Measurements from ENCODE around the gene SORBS1.

SORBS1 gene

DNA sequence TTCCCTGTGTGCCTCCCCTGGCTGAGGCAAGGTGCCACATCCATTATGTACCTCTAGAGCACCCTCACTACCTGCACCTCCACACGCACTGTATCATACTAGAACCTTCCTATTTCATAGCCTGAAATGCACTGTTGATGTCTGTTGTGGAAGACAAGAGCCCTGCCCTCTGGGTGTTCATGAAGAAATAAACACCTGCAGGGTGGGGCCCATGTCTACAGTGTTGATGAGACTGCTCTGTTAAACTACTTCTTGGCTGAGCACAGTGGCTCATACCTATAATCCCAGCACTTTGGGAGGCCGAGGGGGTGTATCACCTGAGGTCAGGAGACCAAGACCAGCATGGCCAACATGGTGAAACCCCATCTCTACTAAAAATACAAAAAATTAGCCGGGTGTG is 14.0 kb downstream of the SORBS1 start:
- ATAC-seq = no peak
- TF ChIP-seq, protein P1, sequence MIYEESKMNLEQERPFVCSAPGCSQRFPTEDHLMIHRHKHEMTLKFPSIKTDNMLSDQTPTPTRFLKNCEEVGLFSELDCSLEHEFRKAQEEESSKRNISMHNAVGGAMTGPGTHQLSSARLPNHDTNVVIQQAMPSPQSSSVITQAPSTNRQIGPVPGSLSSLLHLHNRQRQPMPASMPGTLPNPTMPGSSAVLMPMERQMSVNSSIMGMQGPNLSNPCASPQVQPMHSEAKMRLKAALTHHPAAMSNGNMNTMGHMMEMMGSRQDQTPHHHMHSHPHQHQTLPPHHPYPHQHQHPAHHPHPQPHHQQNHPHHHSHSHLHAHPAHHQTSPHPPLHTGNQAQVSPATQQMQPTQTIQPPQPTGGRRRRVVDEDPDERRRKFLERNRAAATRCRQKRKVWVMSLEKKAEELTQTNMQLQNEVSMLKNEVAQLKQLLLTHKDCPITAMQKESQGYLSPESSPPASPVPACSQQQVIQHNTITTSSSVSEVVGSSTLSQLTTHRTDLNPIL (CRISPR knock-in tag; IDR thresholded peaks at IDR 0.05; ENCODE audit: low read depth) = no peak
- TF ChIP-seq, protein P2, sequence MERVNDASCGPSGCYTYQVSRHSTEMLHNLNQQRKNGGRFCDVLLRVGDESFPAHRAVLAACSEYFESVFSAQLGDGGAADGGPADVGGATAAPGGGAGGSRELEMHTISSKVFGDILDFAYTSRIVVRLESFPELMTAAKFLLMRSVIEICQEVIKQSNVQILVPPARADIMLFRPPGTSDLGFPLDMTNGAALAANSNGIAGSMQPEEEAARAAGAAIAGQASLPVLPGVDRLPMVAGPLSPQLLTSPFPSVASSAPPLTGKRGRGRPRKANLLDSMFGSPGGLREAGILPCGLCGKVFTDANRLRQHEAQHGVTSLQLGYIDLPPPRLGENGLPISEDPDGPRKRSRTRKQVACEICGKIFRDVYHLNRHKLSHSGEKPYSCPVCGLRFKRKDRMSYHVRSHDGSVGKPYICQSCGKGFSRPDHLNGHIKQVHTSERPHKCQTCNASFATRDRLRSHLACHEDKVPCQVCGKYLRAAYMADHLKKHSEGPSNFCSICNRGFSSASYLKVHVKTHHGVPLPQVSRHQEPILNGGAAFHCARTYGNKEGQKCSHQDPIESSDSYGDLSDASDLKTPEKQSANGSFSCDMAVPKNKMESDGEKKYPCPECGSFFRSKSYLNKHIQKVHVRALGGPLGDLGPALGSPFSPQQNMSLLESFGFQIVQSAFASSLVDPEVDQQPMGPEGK (CRISPR knock-in tag; IDR thresholded peaks at IDR 0.05; ENCODE audit: borderline replicate concordance) = no peak
- TF ChIP-seq ZC3H10 (CRISPR knock-in tag; IDR thresholded peaks at IDR 0.05) (no peak), TCF4 (CRISPR knock-in tag; IDR thresholded peaks at IDR 0.05; ENCODE audit: borderline replicate concordance) (no peak), TOX (CRISPR knock-in tag; IDR thresholded peaks at IDR 0.05; ENCODE audit: borderline replicate concordance) (no peak), ISL1 (CRISPR knock-in tag; IDR thresholded peaks at IDR 0.05) (no peak), ESRRG (CRISPR knock-in tag; IDR thresholded peaks at IDR 0.05) (no peak), ZNF8 (CRISPR knock-in tag; IDR thresholded peaks at IDR 0.05) (no peak), ZNF70 (CRISPR knock-in tag; IDR thresholded peaks at IDR 0.05) (no peak), ARNTL (CRISPR knock-in tag; IDR thresholded peaks at IDR 0.05; ENCODE audit: borderline replicate concordance, low read depth) (no peak), PPARA (CRISPR knock-in tag; IDR thresholded peaks at IDR 0.05; ENCODE audit: borderline replicate concordance) (no peak), ZFP30 (CRISPR knock-in tag; IDR thresholded peaks at IDR 0.05) (no peak)

DNA sequence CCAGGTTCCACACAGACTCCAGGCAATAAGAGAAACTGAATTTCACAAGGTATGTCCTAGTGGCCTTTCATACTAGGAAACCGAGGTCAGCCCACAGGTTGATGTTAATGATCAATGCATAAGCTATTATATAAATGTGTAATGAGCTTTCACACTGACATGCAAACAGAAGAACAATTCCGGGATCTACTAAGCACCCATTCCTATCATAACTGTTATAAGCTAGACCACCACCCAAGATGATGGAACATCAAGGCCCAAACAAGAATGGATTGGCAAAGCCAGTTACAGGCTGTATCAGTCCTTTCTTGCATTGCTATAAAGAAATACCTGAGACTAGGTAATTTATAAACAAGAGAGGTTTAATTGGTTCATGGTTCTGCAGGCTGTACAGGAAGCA is 15.2 kb downstream of the SORBS1 start:
- TF ChIP-seq TCF4 (CRISPR knock-in tag; IDR thresholded peaks at IDR 0.05; ENCODE audit: borderline replicate concordance) (no peak), ZC3H10 (CRISPR knock-in tag; IDR thresholded peaks at IDR 0.05) (no peak), ZFP3 (CRISPR knock-in tag; IDR thresholded peaks at IDR 0.05) (no peak), ZFP30 (CRISPR knock-in tag; IDR thresholded peaks at IDR 0.05) (no peak), TOX (CRISPR knock-in tag; IDR thresholded peaks at IDR 0.05; ENCODE audit: borderline replicate concordance) (no peak), PPARA (CRISPR knock-in tag; IDR thresholded peaks at IDR 0.05; ENCODE audit: borderline replicate concordance) (no peak), ZNF565 (CRISPR knock-in tag; conservative IDR thresholded peaks at IDR 0.05; ENCODE audit: low read depth) (no peak)
- TF ChIP-seq, protein P1 (CRISPR knock-in tag; IDR thresholded peaks at IDR 0.05; ENCODE audit: low read depth) = no peak
- no peak for ATAC-seq

- TF ChIP-seq ISL1 (CRISPR knock-in tag; IDR thresholded peaks at IDR 0.05) (no peak), ZNF8 (CRISPR knock-in tag; IDR thresholded peaks at IDR 0.05) (no peak), TCF4 (CRISPR knock-in tag; IDR thresholded peaks at IDR 0.05; ENCODE audit: borderline replicate concordance) (no peak), SNAI2 (CRISPR knock-in tag; IDR thresholded peaks at IDR 0.05) (no peak), PPARA (CRISPR knock-in tag; IDR thresholded peaks at IDR 0.05; ENCODE audit: borderline replicate concordance) (no peak), ZNF565 (CRISPR knock-in tag; conservative IDR thresholded peaks at IDR 0.05; ENCODE audit: low read depth) (no peak), ZFP30 (CRISPR knock-in tag; IDR thresholded peaks at IDR 0.05) (no peak), BACH2 (CRISPR knock-in tag; IDR thresholded peaks at IDR 0.05; ENCODE audit: borderline replicate concordance) (no peak), ARNTL (CRISPR knock-in tag; IDR thresholded peaks at IDR 0.05; ENCODE audit: borderline replicate concordance, low read depth) (no peak), ZNF70 (CRISPR knock-in tag; IDR thresholded peaks at IDR 0.05) (no peak), ZC3H10 (CRISPR knock-in tag; IDR thresholded peaks at IDR 0.05) (no peak), CSDC2 (CRISPR knock-in tag; IDR thresholded peaks at IDR 0.05) (no peak), GLIS3 (CRISPR knock-in tag; IDR thresholded peaks at IDR 0.05) (no peak)
- TF ChIP-seq, protein P2 (CRISPR knock-in tag; IDR thresholded peaks at IDR 0.05; ENCODE audit: borderline replicate concordance) = no peak
- TF ChIP-seq, protein P3, sequence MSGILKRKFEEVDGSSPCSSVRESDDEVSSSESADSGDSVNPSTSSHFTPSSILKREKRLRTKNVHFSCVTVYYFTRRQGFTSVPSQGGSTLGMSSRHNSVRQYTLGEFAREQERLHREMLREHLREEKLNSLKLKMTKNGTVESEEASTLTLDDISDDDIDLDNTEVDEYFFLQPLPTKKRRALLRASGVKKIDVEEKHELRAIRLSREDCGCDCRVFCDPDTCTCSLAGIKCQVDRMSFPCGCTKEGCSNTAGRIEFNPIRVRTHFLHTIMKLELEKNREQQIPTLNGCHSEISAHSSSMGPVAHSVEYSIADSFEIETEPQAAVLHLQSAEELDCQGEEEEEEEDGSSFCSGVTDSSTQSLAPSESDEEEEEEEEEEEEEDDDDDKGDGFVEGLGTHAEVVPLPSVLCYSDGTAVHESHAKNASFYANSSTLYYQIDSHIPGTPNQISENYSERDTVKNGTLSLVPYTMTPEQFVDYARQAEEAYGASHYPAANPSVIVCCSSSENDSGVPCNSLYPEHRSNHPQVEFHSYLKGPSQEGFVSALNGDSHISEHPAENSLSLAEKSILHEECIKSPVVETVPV (CRISPR knock-in tag; IDR thresholded peaks at IDR 0.05) = no peak
- TF ChIP-seq, protein P1 (CRISPR knock-in tag; IDR thresholded peaks at IDR 0.05; ENCODE audit: low read depth) = no peak
- ATAC-seq = no peak
Measured at GRCh38 chr10:95544783-95545500, 16.2 kb downstream of the SORBS1 start.

Data from SK-N-SH treated with all-trans-retinoic acid at 6 μM for 48 hours (cell line).